KMS-11 (cell line): Measurements from ENCODE around the gene METRN.
A peak's percentile ranks its signal among the peaks of the same experiment; 100 is the strongest.

Experiments used
- H2AFZ ChIP-seq: fragments of 200-600 bp; sonication (generic); 2 replicates; pipeline ENCODE4 v1.6.1; 2016; ENCODE audit warnings: antibody characterized with exemption, mixed run types, low read depth
- H3K27ac ChIP-seq: fragments of 200-600 bp; sonication (generic); 2 replicates; pipeline ENCODE4 v1.6.1; 2016; ENCODE audit warnings: mild to moderate bottlenecking, mixed run types
- H3K27me3 ChIP-seq: fragments of 200-600 bp; sonication (generic); 2 replicates; pipeline ENCODE4 v1.6.1; 2017; ENCODE audit warnings: mild to moderate bottlenecking, low read depth, mixed run types, moderate library complexity; ENCODE audit not compliant: insufficient read depth
- H3K36me3 ChIP-seq: fragments of 200-600 bp; sonication (generic); 2 replicates; pipeline ENCODE4 v1.6.1; 2017; ENCODE audit warnings: mild to moderate bottlenecking, mixed run types; ENCODE audit not compliant: insufficient read depth
- H3K4me1 ChIP-seq: fragments of 200-600 bp; sonication (generic); 2 replicates; pipeline ENCODE4 v1.6.1; 2016; ENCODE audit warnings: mild to moderate bottlenecking, low read depth, mixed run types; ENCODE audit not compliant: poor library complexity, severe bottlenecking
- H3K4me2 ChIP-seq: fragments of 200-600 bp; sonication (generic); 2 replicates; pipeline ENCODE4 v1.7.0; 2016; ENCODE audit warnings: mild to moderate bottlenecking, mixed run types
- H3K4me3 ChIP-seq: fragments of 200-600 bp; sonication (generic); IDR thresholded peaks from 2 replicates; pipeline ENCODE4 v1.6.1; 2017; ENCODE audit warnings: low read depth, low read length, mixed read lengths; ENCODE audit not compliant: insufficient read depth
- H3K79me2 ChIP-seq: fragments of 200-600 bp; sonication (generic); 2 replicates; pipeline ENCODE4 v1.6.1; 2016; ENCODE audit warnings: low read depth, mixed run types; ENCODE audit not compliant: insufficient read depth
- H3K9ac ChIP-seq: fragments of 200-600 bp; sonication (generic); 2 replicates; pipeline ENCODE4 v1.6.1; 2016; ENCODE audit warnings: mild to moderate bottlenecking, mixed run types
- H4K20me1 ChIP-seq: fragments of 200-600 bp; sonication (generic); 2 replicates; pipeline ENCODE4 v1.6.1; 2016; ENCODE audit warnings: mild to moderate bottlenecking, mixed run types; ENCODE audit not compliant: insufficient read depth
- CTCF ChIP-seq: fragments of 200-600 bp; sonication (generic); conservative IDR thresholded peaks from 2 replicates; pipeline ENCODE4 v1.6.1; 2017; ENCODE audit warnings: low read depth, mild to moderate bottlenecking, antibody characterized with exemption, low read length, moderate library complexity, mixed read lengths

Gene METRN

DNA sequence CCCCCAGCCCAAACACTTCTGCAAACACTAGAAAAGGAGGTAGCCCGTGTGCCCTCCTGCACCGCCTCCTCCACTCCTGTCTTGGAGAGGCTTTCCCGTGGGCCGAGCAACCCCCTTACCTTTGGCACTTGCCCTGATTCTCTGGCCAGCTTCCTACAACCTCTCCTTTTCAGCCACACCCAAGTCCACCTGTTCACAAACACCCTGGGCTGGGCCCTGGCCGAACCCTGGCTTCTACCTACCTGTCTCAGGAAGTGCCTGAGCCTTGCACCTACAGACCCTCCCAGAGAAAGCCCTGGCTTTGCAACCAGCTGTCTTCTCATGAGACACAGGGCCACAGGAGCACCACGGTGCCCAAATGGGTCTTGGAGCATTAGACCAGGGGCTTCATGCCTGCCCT lies 4.0 kb downstream of the METRN start:
- no peak overlapping the region for H3K9ac ChIP-seq
- H3K4me1 ChIP-seq, result peaks cover 42% of the 10 kb centered on the region
- no peak overlapping the region for H2AFZ ChIP-seq
- H3K79me2 ChIP-seq, result no peaks in the 10 kb centered on the region
- H3K4me3 ChIP-seq, result no peak overlapping the region
- H3K4me2 ChIP-seq, result peak overlapping the region; percentile 81; the same call in 1 of the 2 replicates
- peaks cover 19% of the 10 kb centered on the region for H3K27me3 ChIP-seq
- H3K27ac ChIP-seq, result no peak overlapping the region
- no peak for TF ChIP-seq CTCF
- H4K20me1 ChIP-seq, result no peaks in the 10 kb centered on the region
- no peaks in the 10 kb centered on the region for H3K36me3 ChIP-seq

GRCh38 chr16:719815-720446 lies 5.0 kb downstream of the METRN start:
- no peaks in the 10 kb centered on the region for H3K79me2 ChIP-seq
- H4K20me1 ChIP-seq, result no peaks in the 10 kb centered on the region
- H3K9ac ChIP-seq, result peak overlapping the region; percentile 81; the same call in 1 of the 2 replicates

GRCh38 chr16:720447-720989 lies 5.6 kb downstream of the METRN start:
- H2AFZ ChIP-seq, result peak overlapping the region; percentile 58
- H3K4me1 ChIP-seq, result peaks cover 48% of the 10 kb centered on the region

More at GRCh38 chr16:719815-720446, 5.0 kb downstream of the METRN start:
- Histone ChIP-seq H2AFZ (peak overlapping the region; percentile 58; the same call in 1 of the 2 replicates), H3K27me3 (peaks cover 11% of the 10 kb centered on the region), H3K36me3 (no peaks in the 10 kb centered on the region), H3K4me2 (peak overlapping the region; percentile 81), H3K4me1 (peaks cover 46% of the 10 kb centered on the region), H3K27ac (peak overlapping the region; percentile 82), H3K4me3 (no peak overlapping the region)
- TF ChIP-seq CTCF, result no peak

GRCh38 chr16:720990-721764 lies 6.3 kb downstream of the METRN start, which contains the start of gene ANTKMT:
Gene ANTKMT (plus strand): TSS chr16:721146. CDS start chr16:721275, 129 bp downstream.
- Histone ChIP-seq H3K27ac (peak within 1 kb of the TSS; percentile 82), H3K4me1 (peaks cover 53% of the 10 kb centered on the region), H3K9ac (peak within 1 kb of the TSS; percentile 81), H3K4me2 (peak within 1 kb of the TSS; percentile 81), H3K79me2 (no peaks in the 10 kb centered on the region), H2AFZ (peak within 1 kb of the TSS; percentile 58), H3K27me3 (peaks cover 5% of the 10 kb centered on the region), H3K4me3 (no peak within 1 kb of the TSS), H3K36me3 (no peaks in the 10 kb centered on the region), H4K20me1 (no peaks in the 10 kb centered on the region)
- TF ChIP-seq CTCF, result no peak

More at GRCh38 chr16:720447-720989, 5.6 kb downstream of the METRN start:
- peak overlapping the region; percentile 82 for H3K27ac ChIP-seq
- no peak for TF ChIP-seq CTCF
- H3K4me3 ChIP-seq, result no peak overlapping the region
- no peaks in the 10 kb centered on the region for H4K20me1 ChIP-seq
- H3K79me2 ChIP-seq, result no peaks in the 10 kb centered on the region
- H3K9ac ChIP-seq, result peak overlapping the region; percentile 81
- H3K4me2 ChIP-seq, result peak overlapping the region; percentile 81
- peaks cover 11% of the 10 kb centered on the region for H3K27me3 ChIP-seq
- no peaks in the 10 kb centered on the region for H3K36me3 ChIP-seq
